PC-9 (cell line): ENCODE data around the gene ERBB4.

ENCODE experiments used
- EZH2 ChIP-seq: fragments of 200-600 bp; sonication (generic); IDR thresholded peaks from 2 replicates; pipeline ENCODE4 v1.8.0; 2017; ENCODE audit warnings: antibody characterized with exemption, low read depth
- TF ChIP-seq, protein P1 (sequence below): fragments of 200-600 bp; sonication (generic); conservative IDR thresholded peaks from 2 replicates; pipeline ENCODE4 v1.6.1; 2017; ENCODE audit warnings: mixed run types, antibody characterized with exemption, mild to moderate bottlenecking, moderate library complexity

DNA sequence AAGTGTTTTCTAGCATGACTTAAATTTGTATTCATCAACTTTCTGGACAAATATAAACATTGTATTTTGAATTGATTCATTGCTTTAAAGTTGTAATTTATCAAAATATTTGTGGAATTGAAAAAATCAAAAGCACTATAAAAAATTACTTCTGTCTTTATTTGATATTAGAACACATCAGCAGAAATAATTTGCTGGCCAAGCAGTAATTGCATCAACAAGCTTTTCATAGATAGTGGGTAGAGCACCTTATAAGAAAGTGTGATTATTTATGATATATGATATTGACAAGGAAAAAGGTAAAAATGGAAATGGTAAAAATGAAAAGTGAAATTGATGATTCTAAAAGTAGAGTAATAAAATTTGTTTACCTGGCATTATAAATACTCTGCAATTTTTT, 1121.1 kb downstream of the ERBB4 start:
- TF ChIP-seq, protein P1, sequence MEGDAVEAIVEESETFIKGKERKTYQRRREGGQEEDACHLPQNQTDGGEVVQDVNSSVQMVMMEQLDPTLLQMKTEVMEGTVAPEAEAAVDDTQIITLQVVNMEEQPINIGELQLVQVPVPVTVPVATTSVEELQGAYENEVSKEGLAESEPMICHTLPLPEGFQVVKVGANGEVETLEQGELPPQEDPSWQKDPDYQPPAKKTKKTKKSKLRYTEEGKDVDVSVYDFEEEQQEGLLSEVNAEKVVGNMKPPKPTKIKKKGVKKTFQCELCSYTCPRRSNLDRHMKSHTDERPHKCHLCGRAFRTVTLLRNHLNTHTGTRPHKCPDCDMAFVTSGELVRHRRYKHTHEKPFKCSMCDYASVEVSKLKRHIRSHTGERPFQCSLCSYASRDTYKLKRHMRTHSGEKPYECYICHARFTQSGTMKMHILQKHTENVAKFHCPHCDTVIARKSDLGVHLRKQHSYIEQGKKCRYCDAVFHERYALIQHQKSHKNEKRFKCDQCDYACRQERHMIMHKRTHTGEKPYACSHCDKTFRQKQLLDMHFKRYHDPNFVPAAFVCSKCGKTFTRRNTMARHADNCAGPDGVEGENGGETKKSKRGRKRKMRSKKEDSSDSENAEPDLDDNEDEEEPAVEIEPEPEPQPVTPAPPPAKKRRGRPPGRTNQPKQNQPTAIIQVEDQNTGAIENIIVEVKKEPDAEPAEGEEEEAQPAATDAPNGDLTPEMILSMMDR, result no peak
- no peak for TF ChIP-seq EZH2
